HepG2 (cell line): Measurements from ENCODE around the gene ARG2. TPM values are rescaled to one million over a fixed set of nuclear protein-coding genes. Genes with fewer than 3 reads are reported as not detected.

Experiments used
- AGO2 ChIP-seq: fragments of 200-400 bp; formaldehyde crosslinking; optimal IDR thresholded peaks from 2 replicates; pipeline ENCODE3; 2017; ENCODE audit warnings: mild to moderate bottlenecking, low read depth, low read length, moderate library complexity
- ARNT ChIP-seq: fragments of 450-650 bp; IDR thresholded peaks from 2 replicates; pipeline ENCODE4 v1.6.1; 2017
- ATF1 ChIP-seq: IDR thresholded peaks from 2 replicates; pipeline ENCODE4 v1.6.1; 2016; ENCODE audit warnings: mild to moderate bottlenecking, control low read depth
- CAMTA2 ChIP-seq: sonication (generic); formaldehyde crosslinking; IDR thresholded peaks from 2 replicates; pipeline ENCODE4 v1.4.0; 2020; ENCODE audit warnings: mild to moderate bottlenecking, missing genetic modification reagents, borderline replicate concordance
- CCDC6 ChIP-seq: sonication (generic); formaldehyde crosslinking; IDR thresholded peaks from 2 replicates; pipeline ENCODE4 v1.8.1; 2022; ENCODE audit warnings: mild to moderate bottlenecking, missing genetic modification reagents, moderate library complexity
- FIP1L1 ChIP-seq: fragments of 200-400 bp; formaldehyde crosslinking; IDR thresholded peaks from 2 replicates; pipeline ENCODE4 v1.6.1; 2018; ENCODE audit warnings: low read depth, mild to moderate bottlenecking, low read length, moderate library complexity, borderline replicate concordance; ENCODE audit not compliant: insufficient read depth
- GFI1 ChIP-seq: sonication (generic); formaldehyde crosslinking; IDR thresholded peaks from 2 replicates; pipeline ENCODE4 v1.5.0; 2020; ENCODE audit warnings: missing genetic modification reagents, mild to moderate bottlenecking, borderline replicate concordance
- KAT8 ChIP-seq: IDR thresholded peaks from 2 replicates; pipeline ENCODE4 v1.6.1; 2016; ENCODE audit warnings: missing genetic modification reagents, missing compliant biosample characterization
- NR2C2 ChIP-seq: sonication (generic); formaldehyde crosslinking; IDR thresholded peaks from 2 replicates; pipeline ENCODE4 v1.4.0; 2020; ENCODE audit warnings: missing genetic modification reagents, mild to moderate bottlenecking, moderate library complexity, borderline replicate concordance
- PHF21A ChIP-seq: sonication (generic); formaldehyde crosslinking; IDR thresholded peaks from 2 replicates; pipeline ENCODE4 v1.5.0; 2020; ENCODE audit warnings: mild to moderate bottlenecking, missing genetic modification reagents
- RBM22 ChIP-seq: fragments of 200-400 bp; formaldehyde crosslinking; optimal IDR thresholded peaks from 2 replicates; pipeline ENCODE3; 2017; ENCODE audit warnings: mild to moderate bottlenecking, low read length, moderate library complexity
- RFX3 ChIP-seq: IDR thresholded peaks from 2 replicates; pipeline ENCODE4 v1.6.1; 2016; ENCODE audit warnings: missing biosample characterization, missing genetic modification reagents
- SKI ChIP-seq: fragments of 450-650 bp; IDR thresholded peaks from one replicate; pipeline ENCODE4 v1.6.1; 2018; ENCODE audit warnings: mild to moderate bottlenecking; ENCODE audit not compliant: partially characterized antibody
- SRY ChIP-seq: sonication (generic); formaldehyde crosslinking; IDR thresholded peaks from 2 replicates; pipeline ENCODE4 v1.8.0; 2022; ENCODE audit warnings: mild to moderate bottlenecking, missing genetic modification reagents
- TAF1 ChIP-seq: sonication (generic); formaldehyde crosslinking; IDR thresholded peaks from 2 replicates; pipeline ENCODE4 v1.4.0; 2020; ENCODE audit warnings: missing genetic modification reagents
- ZNF276 ChIP-seq: sonication (generic); formaldehyde crosslinking; IDR thresholded peaks from 2 replicates; pipeline ENCODE4 v1.4.0; 2020; ENCODE audit warnings: mild to moderate bottlenecking, low read depth, missing genetic modification reagents
- ZNF3 ChIP-seq: IDR thresholded peaks from 2 replicates; pipeline ENCODE4 v1.7.0; 2017; ENCODE audit warnings: inconsistent platforms
- ZNF317 ChIP-seq: sonication (generic); formaldehyde crosslinking; IDR thresholded peaks from 2 replicates; pipeline ENCODE4 v1.5.0; 2020; ENCODE audit warnings: mild to moderate bottlenecking, missing genetic modification reagents
- ZNF331 ChIP-seq: sonication (generic); formaldehyde crosslinking; IDR thresholded peaks from 2 replicates; pipeline ENCODE4 v1.4.0; 2020; ENCODE audit warnings: missing genetic modification reagents
- ZNF574 ChIP-seq: sonication (generic); formaldehyde crosslinking; IDR thresholded peaks from 2 replicates; pipeline ENCODE4 v1.4.0; 2020; ENCODE audit warnings: missing genetic modification reagents
- ZNF713 ChIP-seq: sonication (generic); formaldehyde crosslinking; IDR thresholded peaks from 2 replicates; pipeline ENCODE4 v1.4.0; 2020; ENCODE audit warnings: mild to moderate bottlenecking, missing genetic modification reagents
- ZNF747 ChIP-seq: sonication (generic); formaldehyde crosslinking; IDR thresholded peaks from 2 replicates; pipeline ENCODE4 v1.8.1; 2023; ENCODE audit warnings: missing genetic modification reagents, mild to moderate bottlenecking, borderline replicate concordance
- ZSCAN5A ChIP-seq: sonication (generic); formaldehyde crosslinking; IDR thresholded peaks from 2 replicates; pipeline ENCODE4 v1.8.0; 2022; ENCODE audit warnings: mild to moderate bottlenecking, missing genetic modification reagents, borderline replicate concordance
- polyA plus RNA-seq, 8 experiments: library from polyadenylated mRNA; depleted of rRNA in 3 of 8; stranded (reverse) in 7 of 8; unstranded in 1 of 8; fragments of >200 nt; fragmentation: Illumina TruSeq in 4 of 8; extraction: Trizol in 4 of 8; gene quantifications; 2 replicates each; pipeline versions ENCODE4 v1.2.1 to v1.2.3, GENCODE V29; 2011 to 2016; ENCODE audit warnings: low read depth in 4 of 8, missing spikeins in 1 of 8, mixed read lengths in 1 of 8; ENCODE audit not compliant: insufficient read depth in 1 of 8
- total RNA-seq, 5 experiments: library from RNA; depleted of rRNA; stranded (reverse); fragments of >200 nt; fragmentation: Illumina TruSeq; extraction: Trizol; gene quantifications; 2 replicates each; pipeline ENCODE4 v1.2.3, GENCODE V29; 2016; ENCODE audit warnings: low read depth in 1 of 5
- TF ChIP-seq, protein P1 (sequence below): IDR thresholded peaks from 2 replicates; pipeline ENCODE4 v1.6.1; 2018; ENCODE audit warnings: missing genetic modification reagents

ARG2 gene
- total and polyA plus RNA-seq, 2 of the 13 experiments (the other 11 are each of a cell fraction or from before 2014, with no cell fraction given) = 37.5 to 73.6 TPM

DNA sequence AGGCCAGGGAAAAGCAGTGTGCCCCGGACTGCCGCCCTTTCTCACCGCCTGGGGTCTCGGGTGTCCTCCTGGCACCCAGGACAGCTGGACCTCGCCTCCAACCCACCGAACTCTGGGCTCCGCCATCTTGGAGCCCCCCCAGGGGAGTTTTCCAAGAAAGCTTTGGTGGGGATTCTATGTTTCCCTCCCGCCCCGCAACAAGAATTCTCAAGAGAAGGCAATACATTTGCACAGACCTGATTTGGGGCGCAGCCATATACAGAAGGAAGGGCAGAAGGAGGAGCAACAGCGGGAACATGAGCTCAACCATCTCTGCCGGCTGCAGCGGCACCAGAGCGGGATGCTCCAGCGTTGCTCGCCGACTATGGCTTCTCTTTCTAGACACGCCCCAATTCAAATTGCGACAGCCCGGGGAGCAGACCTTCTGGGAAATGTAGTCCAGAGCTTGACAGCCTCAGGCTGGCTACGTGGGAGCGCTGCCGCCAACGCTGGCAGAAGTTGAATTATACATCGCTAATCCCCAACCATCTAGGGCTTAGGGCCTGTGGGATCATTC is 75.8 kb downstream of the ARG2 start, which contains the start of gene RDH11 (continued):
- TF ChIP-seq RBM22 (no peak), NR2C2 (CRISPR knock-in tag) (peak; percentile 67; the same call in 1 of the 2 replicates), SRY (CRISPR knock-in tag) (no peak), PHF21A (no peak), ZNF747 (CRISPR knock-in tag) (no peak), SKI (no peak), KAT8 (CRISPR knock-in tag) (peak; percentile 75; the same call in 1 of the 2 replicates), CCDC6 (CRISPR knock-in tag) (peak; percentile 43; the same call in 1 of the 2 replicates), ZNF3 (no peak), ZNF713 (CRISPR knock-in tag) (no peak), ARNT (no peak), ATF1 (CRISPR knock-in tag) (peak; percentile 71), ZNF331 (peak; percentile 74), ZNF574 (CRISPR knock-in tag) (peak; percentile 73), RFX3 (no peak), ZNF276 (no peak), ZNF317 (CRISPR knock-in tag) (peak; percentile 69; the same call in 1 of the 2 replicates), ZSCAN5A (CRISPR knock-in tag) (0 out of 2 replicates have a peak, but pooled peaks have one; percentile 28), AGO2 (no peak), GFI1 (no peak), FIP1L1 (no peak), TAF1 (CRISPR knock-in tag) (peak; percentile 68), CAMTA2 (0 out of 2 replicates have a peak, but pooled peaks have one; percentile 28)
- TF ChIP-seq, protein P1, sequence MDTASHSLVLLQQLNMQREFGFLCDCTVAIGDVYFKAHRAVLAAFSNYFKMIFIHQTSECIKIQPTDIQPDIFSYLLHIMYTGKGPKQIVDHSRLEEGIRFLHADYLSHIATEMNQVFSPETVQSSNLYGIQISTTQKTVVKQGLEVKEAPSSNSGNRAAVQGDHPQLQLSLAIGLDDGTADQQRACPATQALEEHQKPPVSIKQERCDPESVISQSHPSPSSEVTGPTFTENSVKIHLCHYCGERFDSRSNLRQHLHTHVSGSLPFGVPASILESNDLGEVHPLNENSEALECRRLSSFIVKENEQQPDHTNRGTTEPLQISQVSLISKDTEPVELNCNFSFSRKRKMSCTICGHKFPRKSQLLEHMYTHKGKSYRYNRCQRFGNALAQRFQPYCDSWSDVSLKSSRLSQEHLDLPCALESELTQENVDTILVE = no peak
